Kidney (tissue), 14 donors: ENCODE results near the gene USP28. TPM values are rescaled to one million over a fixed set of nuclear protein-coding genes. Genes with fewer than 3 reads are reported as not detected.

ENCODE experiments used
- DNase-seq, 5 donors: peaks; one replicate each; pipeline ENCODE4 v3.0.0-alpha.2; 2013 to 2020
- FAIRE-seq: peaks from 2 replicates; lab custom pipeline; 2012; peaks lifted over from hg19 to GRCh38; lab: Jason Lieb, UNC
- H3K27ac ChIP-seq, 2 donors: one replicate each; pipeline ENCODE4 v1.7.0; 2013; ENCODE audit warnings: low read depth in 2 of 2, low read length in 2 of 2, inconsistent platforms in 1 of 2
- H3K27me3 ChIP-seq: one replicate; pipeline ENCODE4 v1.7.1; 2013; ENCODE audit warnings: low read length, inconsistent platforms; ENCODE audit not compliant: control insufficient read depth, insufficient read depth
- H3K36me3 ChIP-seq, 3 donors: one replicate each; pipeline versions ENCODE4 v1.7.0 to v1.7.1; 2013; ENCODE audit warnings: low read length in 3 of 3, control low read depth in 1 of 3, inconsistent platforms in 1 of 3; ENCODE audit not compliant: insufficient read depth in 3 of 3, control insufficient read depth in 2 of 3
- H3K4me1 ChIP-seq, 3 donors: one replicate each; pipeline versions ENCODE4 v1.7.0 to v1.7.1; 2013; ENCODE audit warnings: low read length in 3 of 3, inconsistent platforms in 1 of 3, low read depth in 1 of 3; ENCODE audit not compliant: control insufficient read depth in 2 of 3, insufficient read depth in 2 of 3
- H3K4me3 ChIP-seq, 3 donors: one replicate each; pipeline versions ENCODE4 v1.7.0 to v1.8.1; 2013; ENCODE audit warnings: low read length in 3 of 3, control low read depth in 1 of 3, inconsistent platforms in 1 of 3
- H3K9ac ChIP-seq, 3 donors: one replicate each; pipeline versions ENCODE4 v1.7.0 to v1.7.1; 2013; ENCODE audit warnings: low read length in 3 of 3, control low read depth in 1 of 3, inconsistent platforms in 1 of 3
- H3K9me3 ChIP-seq, 3 donors: one replicate each; pipeline versions ENCODE4 v1.7.0 to v1.7.1; 2013; ENCODE audit warnings: low read length in 3 of 3, control low read depth in 1 of 3, inconsistent platforms in 1 of 3; ENCODE audit not compliant: control insufficient read depth in 2 of 3, insufficient read depth in 1 of 3
- CTCF ChIP-seq: IDR thresholded peaks from 3 replicates; pipeline ENCODE4 v1.5.1; 2012; ENCODE audit warnings: mild to moderate bottlenecking, moderate library complexity, borderline replicate concordance; ENCODE audit not compliant: insufficient read depth; ENCODE audit errors: extremely low read depth
- intact Hi-C: fragments of 100-400 bp; cut with DNase I; formaldehyde crosslinking; loops from one replicate; pipeline ENCODE4 v1.11.1; 2022
- polyA plus RNA-seq: library from polyadenylated mRNA; stranded (reverse); fragments of 350-450 nt; fragmentation: Illumina TruSeq; extraction: RNeasy Lipid Tissue Mini Kit (QIAGEN cat#74804); gene quantifications from one replicate; pipeline ENCODE4 v1.2.3, GENCODE V29; 2014; ENCODE audit warnings: low read depth, low replicate concordance; ENCODE audit not compliant: insufficient read depth
- total RNA-seq: library from RNA; stranded (reverse); fragmentation: NEBNext Ultra II Directional; extraction: Animal tissue kit (Norgen Biotek cat#: 25700); gene quantifications from one replicate; pipeline ENCODE4 v1.2.1, GENCODE V29; 2021
- donor health status: control.
- donor health status: control.
- donor health status: control.
- donor health status: control.
- donor health status: control.
- donor health status: DM: yes; HTN: yes; CAD: no.
- donor health status: Normal renal cell carcinoma (clear cell type).

The USP28 gene
- total and polyA plus RNA-seq, 2 donors from 2014 or later, result 5.3 to 19.4 TPM

DNA sequence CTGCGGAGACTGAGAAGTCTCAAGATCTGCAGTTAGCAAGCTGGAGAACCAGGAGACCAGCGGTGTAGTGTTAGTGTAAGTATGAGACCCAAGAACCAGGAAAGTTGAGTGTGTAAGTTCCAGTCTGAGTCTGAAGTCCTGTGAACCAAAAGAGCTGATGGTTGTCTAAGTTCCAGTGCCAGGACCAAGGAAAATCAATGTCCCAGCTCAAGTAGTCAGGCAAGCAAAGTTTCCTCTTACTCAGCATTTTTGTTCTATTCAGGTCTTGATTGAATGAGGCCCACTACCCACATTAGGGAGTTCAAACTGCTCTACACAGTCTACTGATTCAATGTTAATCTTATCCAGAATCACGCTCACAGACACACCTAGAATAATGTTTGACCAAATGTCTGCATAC is 11.0 kb downstream of the USP28 start:
- no peak overlapping the region for H3K4me3 ChIP-seq
- no peak overlapping the region for H3K9ac ChIP-seq
- FAIRE-seq, result no peak
- no peak for TF ChIP-seq CTCF
- H3K27ac ChIP-seq, result no peak overlapping the region
- H3K4me1 ChIP-seq, result peaks cover 0 to 2% (median 0%) of the 10 kb centered on the region in 3 donors
- no peak for DNase-seq
- H3K27me3 ChIP-seq, result no peaks in the 10 kb centered on the region
- intact Hi-C loops, result no loop called here
- H3K36me3 ChIP-seq, result no peaks in the 10 kb centered on the region
- H3K9me3 ChIP-seq, result no peaks in the 10 kb centered on the region

- FAIRE-seq (no peak), DNase-seq (peak in 2 of 5 donors; percentile 43 to 52)
- peaks cover 0 to 2% (median 0%) of the 10 kb centered on the region in 3 donors for H3K4me1 ChIP-seq
- TF ChIP-seq CTCF, result no peak
- H3K9ac ChIP-seq, result no peak overlapping the region
- no peaks in the 10 kb centered on the region for H3K27me3 ChIP-seq
- no peak overlapping the region for H3K4me3 ChIP-seq
- no peaks in the 10 kb centered on the region for H3K36me3 ChIP-seq
- H3K9me3 ChIP-seq, result no peaks in the 10 kb centered on the region
- no peak overlapping the region for H3K27ac ChIP-seq
- intact Hi-C loops, result no loop called here
Measured at GRCh38 chr11:113862435-113862834, 12.9 kb downstream of the USP28 start.

DNA sequence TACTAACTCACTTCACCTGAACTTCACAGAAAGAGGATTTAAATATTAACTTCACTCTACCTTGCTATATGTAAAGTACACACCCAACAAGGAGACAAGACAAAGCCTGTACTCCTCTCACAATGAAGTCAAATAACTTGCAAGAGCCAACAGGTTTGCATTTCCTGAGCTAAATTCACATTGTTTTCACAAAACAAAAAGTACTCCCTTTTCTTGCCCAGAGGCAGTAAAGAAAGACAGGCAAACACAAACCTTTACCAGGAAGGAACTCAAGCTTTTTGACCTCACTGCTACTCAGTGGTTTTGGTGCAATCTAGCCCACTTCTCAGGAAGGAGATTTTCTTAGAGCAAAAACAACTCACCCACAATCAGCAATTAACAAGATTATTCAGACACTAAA is 15.7 kb downstream of the USP28 start:
- Histone ChIP-seq H3K4me3 (no peak overlapping the region), H3K4me1 (peaks cover 0 to 2% (median 0%) of the 10 kb centered on the region in 3 donors), H3K9me3 (no peaks in the 10 kb centered on the region), H3K27me3 (no peaks in the 10 kb centered on the region), H3K9ac (no peak overlapping the region), H3K27ac (no peak overlapping the region), H3K36me3 (no peaks in the 10 kb centered on the region)
- intact Hi-C loops, result no loop called here
- FAIRE-seq (no peak), DNase-seq (peak in 1 of 5 donors; percentile 25)
- TF ChIP-seq CTCF, result no peak
